HCT116 (cell line): ENCODE measurements around the gene B4GALNT2. TPM values are rescaled to one million over a fixed set of nuclear protein-coding genes. Genes with fewer than 3 reads are reported as not detected.
"Not testable (repeated sequence)": the region's sequence is repeated elsewhere in the genome, so short reads cannot be mapped to it uniquely, and the experiment has no call there.

Source experiments
- ATAC-seq: fragments of 200-7000 bp; cut with Tn5 transposase; 2 replicates; pipeline ENCODE4 v1.9.1; 2020; ENCODE audit warnings: mild to moderate bottlenecking, moderate library complexity
- BruUV-seq: library from RNA; stranded (reverse); fragments of 400-500 nt; replicated peaks from 2 replicates; lab custom pipeline; 2021; lab: Mats Ljungman, UMichigan
- CTCF ChIA-PET: fragments of 300-600 bp; sonication (Branson Sonifier 250); formaldehyde crosslinking; loops from one replicate; lab custom pipeline; 2021; ENCODE audit warnings: antibody characterized with exemption; lab: Charles Lee
- POLR2A ChIA-PET: fragments of 300-600, 350-600 bp; sonication (Branson Sonifier 250); formaldehyde crosslinking; loops from one replicate; lab custom pipeline; 2021; ENCODE audit warnings: antibody characterized with exemption; lab: Charles Lee
- RAD21 ChIA-PET, 2 experiments: fragments of 300-600 bp; sonication (Branson Sonifier 250); formaldehyde crosslinking; loops; one replicate each; lab custom pipeline; 2023; ENCODE audit warnings: low total read pairs in 2 of 2; ENCODE audit not compliant: uncharacterized antibody in 2 of 2, unreplicated experiment in 2 of 2, low non-redundant PET in 1 of 2; lab: Charles Lee
- DNase-seq: peaks from one replicate; pipeline ENCODE4 v3.0.0-alpha.2; 2010; ENCODE audit warnings: low read depth, low spot score
- H2AFZ ChIP-seq: fragments of 200-600 bp; shearing (Covaris generic), sonication (generic); 2 replicates; pipeline ENCODE4 v1.6.1; 2017; ENCODE audit warnings: low read depth, mixed run types, mixed read lengths, antibody characterized with exemption, low read length; ENCODE audit not compliant: poor library complexity, severe bottlenecking
- H3K27ac ChIP-seq: 2 replicates; pipeline ENCODE4 v1.5.1; 2012; ENCODE audit warnings: low read depth, low read length
- H3K27me3 ChIP-seq: fragments of 200-600 bp; sonication (generic); 2 replicates; pipeline ENCODE4 v1.6.1; 2016; ENCODE audit warnings: mixed run types, low read length, mixed read lengths; ENCODE audit not compliant: insufficient read depth
- H3K36me3 ChIP-seq, 2 experiments: fragments of 200-500 bp in 1 of 2; fragments of 200-600 bp in 1 of 2; sonication (Bioruptor generic) in 1 of 2; sonication (generic) in 1 of 2; 2 replicates each; pipeline versions ENCODE4 v1.5.1 to v1.6.1; 2014 to 2016; ENCODE audit warnings: low read length in 2 of 2, inconsistent platforms in 1 of 2, mixed read lengths in 1 of 2, mixed run types in 1 of 2; ENCODE audit not compliant: insufficient read depth in 2 of 2, control insufficient read depth in 1 of 2
- H3K4me1 ChIP-seq, 2 experiments: fragments of 200-600 bp in 1 of 2; sonication (generic) in 1 of 2; 2 replicates each; pipeline versions ENCODE4 v1.5.1 to v1.6.1; 2012 to 2017; ENCODE audit warnings: low read length in 2 of 2, inconsistent platforms in 1 of 2, mild to moderate bottlenecking in 1 of 2, mixed read lengths in 1 of 2, mixed run types in 1 of 2, moderate library complexity in 1 of 2; ENCODE audit not compliant: insufficient read depth in 2 of 2, control insufficient read depth in 1 of 2
- H3K4me2 ChIP-seq: fragments of 200-600 bp; sonication (generic); 2 replicates; pipeline ENCODE4 v1.6.1; 2017; ENCODE audit warnings: mixed run types, low read length, mixed read lengths
- H3K4me3 ChIP-seq, 2 experiments: fragments of 200-600 bp in 1 of 2; sonication (generic) in 1 of 2; replicated peaks in 1 of 2; 2 replicates each; pipeline ENCODE4 v1.5.1; 2011 to 2016; ENCODE audit warnings: low read length in 2 of 2, control low read depth in 1 of 2, low read depth in 1 of 2, mild to moderate bottlenecking in 1 of 2, mixed read lengths in 1 of 2, mixed run types in 1 of 2
- H3K79me2 ChIP-seq: fragments of 200-600 bp; sonication (generic); 2 replicates; pipeline ENCODE4 v1.6.1; 2017; ENCODE audit warnings: mild to moderate bottlenecking, mixed run types, low read length, moderate library complexity, mixed read lengths; ENCODE audit not compliant: insufficient read depth
- H3K9ac ChIP-seq: fragments of 200-600 bp; sonication (generic); 2 replicates; pipeline ENCODE4 v1.6.1; 2016; ENCODE audit warnings: low read length, mixed read lengths
- H3K9me2 ChIP-seq: fragments of 200-600 bp; sonication (generic), shearing (Covaris generic); 2 replicates; pipeline ENCODE4 v1.6.1; 2017; ENCODE audit warnings: mixed run types, mild to moderate bottlenecking, moderate library complexity; ENCODE audit not compliant: insufficient read depth
- H3K9me3 ChIP-seq, 2 experiments: fragments of 200-500 bp in 1 of 2; fragments of 200-600 bp in 1 of 2; sonication (Bioruptor generic) in 1 of 2; sonication (generic) in 1 of 2; 2 replicates each; pipeline ENCODE4 v1.6.1; 2014 to 2017; ENCODE audit warnings: low read length in 2 of 2, mixed read lengths in 2 of 2, inconsistent platforms in 1 of 2, low read depth in 1 of 2, mild to moderate bottlenecking in 1 of 2, mixed run types in 1 of 2, moderate library complexity in 1 of 2; ENCODE audit not compliant: control insufficient read depth in 1 of 2, insufficient read depth in 1 of 2
- H4K20me1 ChIP-seq: fragments of 200-600 bp; sonication (generic), shearing (Covaris generic); 2 replicates; pipeline ENCODE4 v1.6.1; 2017; ENCODE audit warnings: mixed run types, mild to moderate bottlenecking, moderate library complexity; ENCODE audit not compliant: insufficient read depth
- SIN3A ChIP-seq: IDR thresholded peaks from 2 replicates; pipeline ENCODE4 v1.6.1; 2012; ENCODE audit warnings: low read depth
- intact Hi-C: fragments of 100-400 bp; cut with micrococcal nuclease; formaldehyde crosslinking; loops from 2 replicates; pipeline ENCODE4 v1.10.0; 2022
- total RNA-seq: library from RNA; stranded (reverse); gene quantifications from one replicate; pipeline ENCODE4 v1.2.1, GENCODE V29; 2021; ENCODE audit not compliant: unreplicated experiment
- TF ChIP-seq, protein P1 (sequence below), 3 experiments: fragments of 200-600 bp in 1 of 3; sonication (generic) in 1 of 3; IDR thresholded peaks in 2 of 3; conservative IDR thresholded peaks in 1 of 3; 2 replicates each; pipeline ENCODE4 v1.5.1; 2012 to 2017; ENCODE audit warnings: low read depth in 2 of 3, low read length in 2 of 3, antibody characterized with exemption in 1 of 3, borderline replicate concordance in 1 of 3, control low read depth in 1 of 3, mild to moderate bottlenecking in 1 of 3, mixed read lengths in 1 of 3, mixed run types in 1 of 3, moderate library complexity in 1 of 3; ENCODE audit not compliant: insufficient read depth in 1 of 3

The B4GALNT2 gene
- total RNA-seq, 1 experiment from 2014 or later, result not detected

DNA sequence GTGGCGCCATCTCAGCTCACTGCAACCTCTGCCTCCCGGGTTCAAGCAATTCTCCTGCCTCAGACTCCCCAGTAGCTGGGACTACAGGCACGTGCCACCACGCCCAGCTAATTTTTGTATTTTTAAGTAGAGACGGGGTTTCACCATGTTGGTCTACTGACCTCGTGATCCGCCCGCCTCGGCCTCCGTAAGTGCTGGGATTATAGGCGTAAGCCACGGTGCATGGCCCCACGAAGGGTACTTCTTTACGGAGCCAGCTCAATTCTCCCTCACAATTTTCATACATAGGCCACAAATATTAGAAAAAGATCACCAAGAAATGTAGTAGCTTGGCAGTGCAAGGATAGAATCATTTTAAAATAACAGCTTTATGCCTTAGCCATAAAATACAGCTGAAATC lies 29.2 kb upstream of the B4GALNT2 start:
- intact Hi-C loops, H3K4me2 ChIP-seq, H3K27ac ChIP-seq, ATAC-seq, H3K4me3 ChIP-seq, BruUV-seq, RAD21 ChIA-PET, DNase-seq, H2AFZ ChIP-seq, H3K36me3 ChIP-seq, H3K9me2 ChIP-seq, H3K9me3 ChIP-seq, H3K79me2 ChIP-seq, H4K20me1 ChIP-seq, H3K9ac ChIP-seq, H3K27me3 ChIP-seq: not testable (repeated sequence)
- ChIA-PET POLR2A (interaction anchor here (0.5 to 0.7 kb wide), 2 partner anchors 17 to 752 kb away, joined by 3 read pairs; no protein-coding TSS in a partner anchor), CTCF (interaction anchor here (1.2 to 1.3 kb wide), 2 partner anchors 71 to 125 kb away, joined by 3 to 4 read pairs; no protein-coding TSS in a partner anchor)
- peaks cover 17 to 24% of the 10 kb centered on the region in 2 experiments for H3K4me1 ChIP-seq

DNA sequence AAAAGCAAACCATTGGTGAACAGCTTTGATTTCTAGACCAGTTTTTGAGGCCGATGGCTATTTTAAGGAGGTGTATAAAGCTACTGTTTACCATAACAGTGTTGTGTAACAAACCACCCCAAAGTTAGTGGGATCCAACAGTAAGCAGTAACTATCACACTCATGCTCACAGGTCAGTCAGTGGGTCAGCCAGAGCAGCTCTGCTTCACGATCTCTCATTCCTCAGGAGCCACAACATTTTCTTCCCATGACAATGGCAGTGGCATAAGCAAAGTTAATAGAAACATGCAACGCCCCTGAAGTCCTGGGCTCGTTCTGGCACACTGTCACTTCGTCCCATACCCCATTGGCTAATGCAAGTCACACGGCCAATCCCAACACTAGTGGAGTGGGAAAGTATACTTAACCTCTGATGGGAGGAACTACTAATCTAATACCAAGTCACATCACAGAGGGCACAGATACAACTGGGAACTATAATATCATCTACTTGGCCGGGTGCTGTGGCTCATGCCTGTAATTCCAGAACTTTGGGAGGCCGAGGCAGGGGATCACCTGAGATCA lies 28.0 kb upstream of the B4GALNT2 start:
- no peaks in the 10 kb centered on the region for H3K27me3 ChIP-seq
- CTCF ChIA-PET, result interaction anchor here (1.2 to 1.3 kb wide), 2 partner anchors 72 to 123 kb away, joined by 3 to 4 read pairs; no protein-coding TSS in a partner anchor
- no peaks in the 10 kb centered on the region for H3K9me2 ChIP-seq
- BruUV-seq, result no TSS peak
- H3K4me2 ChIP-seq, result no peak overlapping the region
- no peak overlapping the region for H2AFZ ChIP-seq
- no peak overlapping the region for H3K4me3 ChIP-seq
- POLR2A ChIA-PET, result no interaction called here
- RAD21 ChIA-PET, result interaction anchor here in 1 of 2 experiments (0.6 kb wide), 1 partner anchor 88 kb away, joined by 3 read pairs; no protein-coding TSS in a partner anchor
- no peak overlapping the region for H3K27ac ChIP-seq
- H3K36me3 ChIP-seq, result no peaks in the 10 kb centered on the region
- no peak for ATAC-seq
- no peak for TF ChIP-seq SIN3A
- TF ChIP-seq, protein P1, sequence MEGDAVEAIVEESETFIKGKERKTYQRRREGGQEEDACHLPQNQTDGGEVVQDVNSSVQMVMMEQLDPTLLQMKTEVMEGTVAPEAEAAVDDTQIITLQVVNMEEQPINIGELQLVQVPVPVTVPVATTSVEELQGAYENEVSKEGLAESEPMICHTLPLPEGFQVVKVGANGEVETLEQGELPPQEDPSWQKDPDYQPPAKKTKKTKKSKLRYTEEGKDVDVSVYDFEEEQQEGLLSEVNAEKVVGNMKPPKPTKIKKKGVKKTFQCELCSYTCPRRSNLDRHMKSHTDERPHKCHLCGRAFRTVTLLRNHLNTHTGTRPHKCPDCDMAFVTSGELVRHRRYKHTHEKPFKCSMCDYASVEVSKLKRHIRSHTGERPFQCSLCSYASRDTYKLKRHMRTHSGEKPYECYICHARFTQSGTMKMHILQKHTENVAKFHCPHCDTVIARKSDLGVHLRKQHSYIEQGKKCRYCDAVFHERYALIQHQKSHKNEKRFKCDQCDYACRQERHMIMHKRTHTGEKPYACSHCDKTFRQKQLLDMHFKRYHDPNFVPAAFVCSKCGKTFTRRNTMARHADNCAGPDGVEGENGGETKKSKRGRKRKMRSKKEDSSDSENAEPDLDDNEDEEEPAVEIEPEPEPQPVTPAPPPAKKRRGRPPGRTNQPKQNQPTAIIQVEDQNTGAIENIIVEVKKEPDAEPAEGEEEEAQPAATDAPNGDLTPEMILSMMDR (IDR thresholded peaks at IDR 0.05 in 2 of 3, conservative IDR thresholded peaks at IDR 0.05 in 1 of 3; ENCODE audit: borderline replicate concordance in 1 of 3, insufficient read depth in 1 of 3, low read depth in 2 of 3, low read length in 2 of 3), result no peak
- no peaks in the 10 kb centered on the region for H4K20me1 ChIP-seq
- DNase-seq, result no peak
- no peaks in the 10 kb centered on the region for H3K79me2 ChIP-seq
- intact Hi-C loops, result no loop called here
- no peaks in the 10 kb centered on the region for H3K9me3 ChIP-seq
- peaks cover 17 to 24% of the 10 kb centered on the region in 2 experiments for H3K4me1 ChIP-seq
- H3K9ac ChIP-seq, result no peak overlapping the region
